Activated CD8-positive, alpha-beta memory T cell treated with anti-CD3 and anti-CD28 coated beads, Interleukin-2, amount 50 U/mL, for 4 hours (primary cell): ENCODE results near the gene TTC12.
"Not testable (repeated sequence)": the region's sequence is repeated elsewhere in the genome, so short reads cannot be mapped to it uniquely, and the experiment has no call there.

Experiments used
- DNase-seq: peaks from one replicate; pipeline ENCODE4 v3.0.0-alpha.2; 2020

The TTC12 gene

DNA sequence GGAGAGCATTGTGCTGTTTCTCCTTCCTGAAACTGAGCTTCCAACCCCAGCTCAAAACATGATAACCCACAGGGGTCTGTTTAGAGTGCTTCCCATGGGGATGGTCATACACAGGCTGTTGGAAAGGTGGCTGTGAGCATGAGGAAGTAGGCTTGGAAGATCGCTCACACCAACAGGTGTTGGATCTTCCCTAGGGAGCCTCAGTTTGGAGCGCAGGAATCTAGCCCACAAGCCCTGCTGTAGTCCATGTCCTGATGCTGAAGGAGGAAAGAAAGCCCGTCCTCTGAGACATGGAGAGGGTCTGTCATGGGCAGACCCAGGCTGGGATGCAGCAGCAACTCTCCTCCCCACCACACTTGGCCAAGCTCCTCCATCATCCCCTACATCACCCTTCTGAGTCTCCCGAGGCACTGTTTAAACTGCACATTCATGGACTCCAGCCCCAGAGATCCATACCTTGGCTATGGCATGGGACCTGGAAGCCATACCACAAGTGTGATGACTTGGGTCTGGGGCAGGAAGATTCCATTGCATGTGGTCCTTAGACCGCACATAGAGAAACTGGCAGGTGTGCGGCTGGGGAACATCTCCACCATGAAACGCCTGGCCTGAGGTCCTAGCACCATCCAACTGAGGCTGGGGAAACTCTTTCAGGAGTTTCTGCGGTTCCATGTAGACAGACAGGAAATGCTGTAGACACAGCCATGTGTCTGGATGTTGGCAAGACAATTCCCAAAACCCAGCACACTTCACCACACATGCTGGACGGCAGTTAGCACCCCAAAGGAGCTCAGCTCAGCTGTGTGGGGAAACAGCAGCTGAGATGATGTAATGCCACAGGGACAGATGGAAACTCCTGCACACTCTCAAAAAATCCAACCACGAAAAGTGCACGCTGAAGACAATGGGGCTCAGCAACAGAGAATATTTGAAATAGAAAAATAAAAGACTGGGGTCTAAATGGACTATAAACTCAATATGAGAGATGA lies 27.6 kb upstream of the TTC12 start:
- DNase-seq: no peak

DNA sequence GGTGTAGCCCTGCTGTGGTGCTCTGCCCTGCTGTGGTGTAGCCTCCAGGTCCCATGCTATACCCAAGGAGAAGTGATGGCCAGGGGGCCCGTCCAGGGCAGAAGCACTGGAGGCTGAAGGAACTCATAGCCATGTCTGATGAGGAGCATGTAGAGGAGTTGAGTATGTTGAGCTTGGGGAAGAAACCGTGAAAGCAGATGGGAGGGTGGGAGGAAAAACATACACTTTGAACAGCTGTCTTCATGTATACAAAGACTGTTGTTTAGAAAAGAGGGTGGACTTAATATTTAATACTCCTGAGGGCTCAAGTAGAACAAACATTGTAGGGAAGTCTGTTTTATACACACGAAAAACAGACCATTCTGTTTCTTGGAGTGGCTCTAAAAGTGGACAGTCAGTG lies 26.6 kb upstream of the TTC12 start:
- DNase-seq: no peak

DNA sequence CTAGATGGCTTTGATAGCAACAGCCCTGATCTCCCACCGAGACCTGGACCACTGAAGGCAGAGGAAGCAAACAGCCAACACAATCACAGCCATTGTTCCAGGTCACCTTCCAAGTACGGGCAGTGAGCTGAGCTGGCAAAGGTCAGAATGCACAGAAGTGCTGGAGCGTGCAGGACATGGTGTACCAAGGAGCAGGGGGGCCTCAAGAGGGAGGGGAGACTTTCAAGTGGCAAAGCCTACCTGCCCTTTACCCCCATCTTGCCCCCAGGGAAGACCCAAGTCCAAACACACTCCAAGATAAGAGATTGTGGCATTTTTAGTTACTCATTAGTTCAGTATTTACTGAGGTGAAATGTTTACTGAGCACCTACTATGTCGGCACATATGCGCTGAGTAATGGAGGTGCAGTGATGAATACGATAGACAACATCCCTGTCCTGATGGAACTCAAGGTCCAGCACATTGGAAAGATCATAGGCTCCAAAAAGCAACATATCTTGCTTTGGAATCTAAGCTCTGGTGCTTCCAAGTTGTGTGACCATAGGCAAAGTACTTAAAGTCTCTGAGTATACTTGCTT lies 26.0 kb upstream of the TTC12 start:
- DNase-seq: no peak

DNA sequence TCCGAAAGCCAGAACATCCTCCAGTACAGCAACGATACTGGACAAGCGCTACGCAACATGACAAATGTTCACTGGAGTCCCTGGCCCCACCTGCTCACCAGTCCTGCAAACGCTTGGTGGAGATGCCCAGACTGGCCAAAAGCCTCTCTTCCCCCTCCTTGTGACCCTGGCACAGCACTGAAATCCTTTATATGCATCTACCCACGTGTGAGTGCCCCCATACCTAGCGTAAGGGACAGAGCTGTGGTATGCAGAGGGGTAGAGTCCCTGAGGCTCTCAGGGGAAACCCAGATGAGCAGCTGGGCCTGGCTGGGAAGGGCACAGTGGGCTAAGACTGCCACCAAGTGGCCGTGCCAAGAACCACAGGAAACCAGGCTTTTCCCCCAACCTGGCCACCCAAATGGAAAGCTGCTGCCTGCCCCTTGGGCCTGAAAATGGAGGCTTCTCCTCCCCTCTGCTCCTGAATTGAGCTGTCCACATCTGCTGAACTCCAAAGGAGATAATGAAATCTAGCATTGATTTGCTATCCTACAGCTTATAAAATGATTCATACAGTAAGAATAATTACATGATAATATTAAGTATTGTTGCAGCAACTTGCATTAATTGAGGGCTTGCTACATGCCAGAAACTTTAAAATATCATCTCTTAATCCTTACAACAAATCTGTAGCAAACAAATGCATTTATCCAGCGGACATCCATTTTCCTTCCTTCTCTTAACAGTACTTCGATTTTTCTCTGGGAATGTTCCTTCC lies 24.8 kb upstream of the TTC12 start:
- peak; percentile 53 for DNase-seq

DNA sequence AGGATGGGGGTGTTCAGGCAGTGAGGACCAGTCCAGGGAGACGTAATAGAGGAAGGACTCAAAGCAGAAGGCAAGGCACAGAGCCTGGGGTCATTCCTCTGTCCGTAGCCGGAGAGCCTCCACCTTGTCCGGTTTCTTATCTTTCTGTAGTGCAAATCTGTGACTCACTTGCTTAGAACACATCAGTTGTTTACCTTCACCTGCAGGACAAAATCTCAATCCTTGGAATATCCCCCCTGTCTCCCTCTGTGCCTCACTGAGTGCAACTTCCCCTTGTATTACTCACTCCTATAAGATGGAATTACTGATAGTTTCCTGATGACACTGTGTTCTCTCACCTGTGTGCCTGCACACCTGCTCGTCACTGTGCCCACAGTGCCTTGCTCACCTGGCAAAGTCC lies 20.4 kb upstream of the TTC12 start:
- no peak for DNase-seq

DNA sequence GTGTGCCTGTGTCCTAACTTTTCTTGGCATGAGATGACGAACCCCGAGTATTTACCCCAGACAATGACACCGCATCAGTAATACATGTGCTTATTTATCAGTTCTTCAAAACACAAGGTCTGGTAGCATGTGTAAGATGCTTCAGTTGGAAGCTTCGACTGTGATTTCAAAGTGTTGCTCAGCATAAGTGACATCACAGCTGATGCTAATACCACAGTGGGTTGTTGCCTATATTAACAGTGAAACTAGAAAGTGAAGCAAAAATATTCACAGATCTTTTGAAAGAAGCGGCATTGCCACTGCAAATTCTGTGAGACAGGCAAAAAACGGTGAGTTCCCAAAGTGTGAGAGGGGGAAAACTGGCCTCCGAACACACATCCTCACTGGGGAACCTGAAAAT lies 18.4 kb upstream of the TTC12 start:
- DNase-seq: no peak

DNA sequence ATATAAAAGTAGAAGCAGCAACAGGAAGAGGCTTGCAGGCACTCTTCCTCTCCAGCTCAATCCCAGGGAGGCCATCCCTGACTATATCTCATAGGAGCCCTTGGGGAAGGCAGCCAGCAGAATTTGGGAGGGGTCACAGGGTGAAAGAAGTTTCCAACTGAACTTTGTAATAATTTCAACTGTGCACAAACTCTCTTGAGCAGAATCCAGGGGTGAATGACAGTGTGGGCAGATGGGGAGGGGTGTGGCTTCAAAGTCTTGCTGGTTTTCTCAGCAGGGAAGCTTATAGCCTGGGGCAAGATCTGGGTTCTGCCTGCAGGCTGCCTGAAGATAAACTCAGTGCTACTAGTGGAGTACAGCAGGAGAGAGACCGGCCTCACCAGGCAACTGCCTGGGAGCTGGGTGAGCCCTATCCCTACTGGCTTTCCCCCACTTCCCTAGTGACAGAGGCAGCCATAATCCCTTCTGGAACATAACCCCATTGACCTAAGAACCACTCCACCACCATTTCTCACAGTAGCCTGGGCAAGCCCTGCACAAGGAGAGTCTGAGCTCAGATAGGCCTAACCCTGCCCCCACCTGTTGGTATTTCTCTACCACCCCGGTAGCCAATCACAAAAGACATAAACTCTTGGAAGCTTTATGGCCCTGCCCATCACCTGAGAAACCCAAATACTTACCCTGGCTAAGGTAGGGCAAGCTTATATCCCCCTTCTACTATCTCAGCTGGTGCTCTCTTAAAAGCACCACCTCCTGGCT lies 17.8 kb upstream of the TTC12 start:
- DNase-seq: no peak

DNA sequence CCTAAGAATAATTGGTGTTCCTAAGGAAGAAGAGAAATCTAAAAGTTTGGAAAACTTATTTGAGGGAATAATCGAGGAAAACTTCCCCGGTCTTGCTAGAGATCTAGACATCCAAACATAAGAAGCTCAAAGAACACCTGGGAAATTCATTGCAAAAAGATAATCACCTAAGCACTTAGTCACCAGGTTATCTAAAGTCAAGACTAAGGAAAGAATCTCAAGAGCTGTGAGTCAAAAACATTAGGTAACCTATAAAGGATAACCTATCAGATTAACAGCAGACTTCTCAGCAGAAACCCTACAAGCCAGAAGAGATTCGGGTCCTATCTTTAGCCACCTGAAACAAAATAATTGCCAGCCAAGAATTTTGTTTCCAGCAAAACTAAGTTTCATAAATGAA lies 15.9 kb upstream of the TTC12 start:
- DNase-seq: not testable (repeated sequence)

DNA sequence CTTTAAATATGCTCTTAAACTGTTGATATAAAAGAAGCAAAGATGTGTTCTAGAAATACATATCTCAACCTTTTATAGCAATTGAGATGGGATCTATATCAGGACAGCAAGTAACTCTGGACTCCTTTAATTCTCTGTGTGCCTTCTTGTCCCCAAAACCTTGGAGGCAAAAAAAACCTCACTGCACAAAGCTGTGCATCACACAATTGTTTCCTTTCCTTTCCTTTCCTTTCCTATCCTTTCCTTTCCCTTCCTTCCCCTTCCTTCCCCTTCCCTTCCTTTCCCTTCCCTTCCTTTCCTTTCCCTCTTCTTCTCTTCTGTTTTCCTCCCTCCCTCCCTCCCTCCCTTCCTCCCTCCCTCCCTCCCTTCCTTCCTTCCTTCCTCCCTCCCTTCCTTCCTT lies 9.5 kb upstream of the TTC12 start:
- no peak for DNase-seq

DNA sequence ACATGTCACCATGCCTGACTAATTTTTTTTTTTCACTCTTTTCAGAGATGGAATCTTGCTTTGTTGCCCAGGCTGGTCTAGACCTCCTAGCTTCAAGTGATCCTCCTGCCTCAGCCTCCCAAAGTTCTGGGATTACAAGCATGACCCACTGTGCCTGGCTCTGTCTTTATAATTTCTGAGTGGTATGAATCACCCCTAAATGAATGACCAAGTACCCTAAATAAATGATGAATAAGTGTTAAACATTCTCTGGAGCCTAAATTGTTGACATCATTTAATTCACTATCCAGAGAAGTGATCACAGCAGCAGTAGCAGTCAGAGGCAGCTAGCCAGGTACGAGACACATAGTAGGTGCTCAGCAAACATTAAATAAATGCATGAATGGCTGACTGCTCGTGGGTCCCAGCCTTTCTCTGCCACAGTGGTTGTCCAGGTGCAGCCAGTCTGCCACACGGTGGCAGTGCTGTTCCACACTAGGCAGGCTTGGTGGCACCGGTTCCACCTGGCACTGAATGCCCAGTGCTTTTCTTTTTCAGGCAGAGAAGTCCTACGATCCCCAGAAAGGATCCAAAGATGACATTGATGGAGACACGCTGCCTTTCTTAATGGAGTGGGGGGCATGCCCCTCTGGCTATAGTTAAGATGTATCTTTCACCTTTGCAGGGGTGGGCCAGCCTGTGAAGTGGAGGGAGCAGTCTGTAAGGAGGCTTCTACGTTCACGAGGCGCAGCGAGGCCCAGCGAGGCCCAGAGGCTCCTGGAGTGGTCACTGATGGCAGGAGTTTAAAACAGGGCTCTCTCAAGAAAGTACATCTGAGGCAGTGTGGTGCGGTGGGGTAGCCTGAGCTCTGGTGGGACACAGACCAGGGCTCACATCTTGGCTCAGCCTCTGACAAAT lies 8.7 kb upstream of the TTC12 start:
- peak; percentile 73 for DNase-seq

DNA sequence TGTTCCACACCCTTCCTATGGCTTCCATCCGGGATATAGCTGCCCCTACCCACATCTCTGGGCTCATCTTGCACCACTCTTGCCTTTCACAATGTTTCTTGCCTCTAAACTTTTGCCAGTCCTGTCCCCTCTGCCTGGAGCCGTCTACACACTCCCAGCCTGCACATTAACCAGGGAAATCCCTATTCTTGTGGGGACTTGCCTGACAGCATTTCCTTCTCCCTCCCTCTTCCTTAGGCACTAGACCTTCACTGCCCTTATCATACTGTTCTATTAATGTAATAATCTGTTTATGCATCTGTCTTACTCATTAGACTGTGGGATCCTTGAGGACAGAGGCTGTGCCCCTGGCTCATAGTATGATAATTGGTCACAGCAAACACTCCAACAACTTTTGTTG lies 5.8 kb upstream of the TTC12 start:
- no peak for DNase-seq

DNA sequence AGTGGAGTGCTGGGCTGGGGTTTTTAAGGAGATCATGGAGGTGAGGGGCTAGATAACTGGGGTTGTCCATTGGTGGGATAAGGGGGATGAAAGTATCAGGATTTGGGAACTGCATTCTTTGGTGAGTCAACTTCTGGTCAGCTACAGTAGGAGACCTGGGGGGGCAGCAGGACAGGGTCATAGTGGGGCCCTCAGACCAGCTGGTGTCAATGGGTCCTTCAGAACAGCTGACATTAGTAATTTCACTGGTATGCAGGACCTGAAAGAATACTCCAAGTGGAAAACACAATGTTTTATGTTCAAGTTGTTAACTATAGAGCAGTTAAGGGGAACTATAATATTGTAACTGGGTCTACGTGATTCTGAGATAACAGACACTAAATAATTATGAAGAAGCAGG lies 2.8 kb upstream of the TTC12 start:
- DNase-seq: no peak

DNA sequence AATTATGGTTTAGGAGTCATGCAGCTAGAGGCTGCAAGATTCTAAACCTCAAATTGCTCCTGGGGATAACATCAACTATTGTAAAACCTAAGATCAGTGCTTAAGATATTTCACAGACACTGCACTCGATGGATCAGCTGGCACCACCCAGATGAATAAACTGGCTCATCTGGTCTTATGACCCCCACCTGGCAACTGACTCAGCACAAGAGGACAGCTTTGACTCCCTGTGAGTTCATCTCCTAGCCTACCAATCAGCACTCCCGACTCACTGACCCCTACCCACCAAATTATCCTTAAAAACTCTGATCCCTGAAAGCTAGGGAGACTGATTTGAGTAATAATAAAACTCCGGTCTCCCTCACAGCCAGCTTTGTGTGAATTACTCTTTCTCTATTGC lies 782 bp upstream of the TTC12 start:
- DNase-seq: no peak

DNA sequence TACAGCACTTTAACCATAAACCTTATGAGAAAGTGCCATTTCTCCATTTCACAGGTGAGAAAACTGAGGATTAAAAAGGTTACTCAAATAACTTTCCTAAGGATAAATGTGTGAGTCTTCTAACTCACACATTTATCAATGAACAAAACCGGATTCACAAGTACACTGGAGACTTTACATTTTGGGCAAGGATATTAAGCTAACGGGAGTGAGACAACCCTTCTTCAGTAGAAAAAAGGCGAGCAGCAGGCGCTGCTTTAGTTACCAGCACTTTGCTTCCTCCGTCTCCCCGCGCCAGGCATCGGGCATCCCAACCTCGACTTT lies 356 bp upstream of the TTC12 start:
- no peak for DNase-seq

DNA sequence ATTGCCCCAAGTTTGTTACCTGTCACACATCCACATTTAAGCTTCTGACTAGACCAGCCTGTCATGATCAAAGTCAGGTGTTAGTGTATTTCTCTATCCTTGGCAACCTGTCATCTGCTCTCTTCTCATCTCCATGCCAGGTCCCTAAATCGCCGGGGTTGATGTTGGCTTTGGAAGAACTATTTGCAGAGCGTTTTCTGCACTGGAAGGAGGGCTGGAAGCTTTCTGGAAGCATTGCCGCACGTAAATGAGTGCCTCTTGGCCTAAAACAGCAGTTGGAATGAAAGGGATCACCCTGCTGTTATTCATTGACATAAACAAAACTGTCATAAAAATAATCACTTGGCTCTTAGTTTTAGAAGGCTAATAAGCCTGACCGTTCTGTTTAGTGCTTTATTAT lies 1.4 kb downstream of the TTC12 start:
- no peak for DNase-seq

DNA sequence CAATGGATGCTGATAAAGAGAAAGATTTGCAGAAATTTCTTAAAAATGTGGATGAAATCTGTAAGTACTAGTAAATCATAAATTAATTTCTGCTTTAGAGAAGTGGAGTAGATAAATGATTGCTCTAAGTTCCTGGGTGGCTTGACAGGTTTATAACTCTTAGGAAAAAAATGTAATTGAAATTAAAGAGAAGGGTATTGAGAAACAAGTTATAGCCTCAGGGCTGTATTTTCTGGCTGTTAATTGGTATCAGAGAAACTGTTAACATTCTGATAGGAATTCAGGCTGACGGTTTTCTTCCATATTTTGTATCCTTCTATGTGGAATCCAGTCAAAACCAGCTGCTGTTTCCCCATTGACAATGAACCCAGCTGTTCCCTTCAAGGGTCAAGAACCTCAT lies 1.9 kb downstream of the TTC12 start:
- DNase-seq: no peak

DNA sequence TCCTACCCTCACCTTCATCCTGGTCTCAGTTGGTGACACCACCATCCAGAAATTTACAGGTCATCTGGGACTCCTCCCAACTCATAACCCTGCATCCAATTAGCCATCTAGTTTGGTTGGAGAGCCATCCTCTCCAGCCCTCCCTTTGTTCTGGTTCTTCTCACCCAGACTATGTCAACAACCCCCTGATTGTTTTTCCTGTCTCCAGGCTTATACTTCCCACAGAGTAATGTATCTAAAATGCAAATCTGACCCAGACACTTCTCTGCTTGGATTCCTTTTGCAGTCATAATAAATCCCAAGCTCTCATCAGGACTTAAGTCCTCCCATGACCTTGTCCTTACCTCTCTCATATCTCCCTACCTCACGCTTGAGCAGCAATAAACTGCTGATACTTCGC lies 3.0 kb downstream of the TTC12 start:
- DNase-seq: no peak

DNA sequence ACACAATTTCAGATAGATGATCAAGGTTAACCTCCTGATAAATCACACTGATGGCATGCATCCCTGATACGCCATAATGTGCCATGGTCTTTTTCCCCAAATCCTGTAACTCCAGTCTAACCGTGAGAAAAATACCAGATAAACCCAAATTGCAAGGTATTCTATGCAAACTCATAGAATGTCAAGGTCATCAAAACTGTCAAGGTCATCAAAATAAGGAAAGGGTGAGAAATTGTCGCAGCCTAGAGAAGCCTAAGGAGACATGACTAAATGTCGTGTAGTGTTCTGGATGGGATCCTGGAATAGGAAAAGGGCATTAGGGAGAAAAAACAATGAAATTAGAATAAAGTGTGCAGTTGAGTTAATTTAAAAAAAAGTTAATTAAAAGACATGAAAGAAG lies 4.7 kb downstream of the TTC12 start:
- no peak for DNase-seq

DNA sequence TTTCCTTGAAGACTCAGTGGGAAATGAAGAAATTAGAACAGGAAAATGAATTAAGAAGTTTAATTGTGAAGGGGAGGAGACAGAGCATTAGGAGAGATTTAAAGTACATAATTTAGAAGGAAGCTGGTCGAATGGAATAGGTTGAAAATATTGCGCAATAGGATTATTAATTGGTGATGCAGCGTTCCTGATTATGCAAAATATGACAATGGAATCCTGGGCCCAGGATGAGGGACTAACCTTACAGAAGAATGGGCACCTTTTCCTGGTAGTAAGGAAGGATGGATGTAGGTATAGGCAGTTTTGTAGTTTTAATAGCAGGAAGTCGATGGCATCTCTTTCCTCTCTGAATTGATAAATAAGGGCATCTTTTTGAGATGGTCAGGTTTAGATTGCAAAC lies 7.8 kb downstream of the TTC12 start:
- no peak for DNase-seq

DNA sequence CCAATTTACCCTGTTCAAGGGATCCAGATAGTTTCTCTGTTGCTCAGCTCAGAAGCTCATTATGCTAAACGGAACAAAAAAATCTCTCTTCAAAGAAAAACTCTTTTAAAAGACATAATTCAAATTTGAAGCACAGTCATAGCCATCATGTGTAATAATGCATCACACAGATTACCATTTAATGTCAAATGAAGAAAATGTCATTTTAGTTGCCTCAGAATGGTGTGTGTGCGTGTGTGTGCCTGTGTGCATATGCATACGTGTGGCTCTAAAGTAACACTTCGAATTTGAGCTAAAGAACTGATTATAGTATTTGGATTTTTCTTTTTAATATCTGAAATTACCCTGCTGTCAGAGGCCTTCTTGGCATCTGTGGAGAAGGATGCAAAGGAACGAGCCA lies 9.9 kb downstream of the TTC12 start:
- DNase-seq: no peak

DNA sequence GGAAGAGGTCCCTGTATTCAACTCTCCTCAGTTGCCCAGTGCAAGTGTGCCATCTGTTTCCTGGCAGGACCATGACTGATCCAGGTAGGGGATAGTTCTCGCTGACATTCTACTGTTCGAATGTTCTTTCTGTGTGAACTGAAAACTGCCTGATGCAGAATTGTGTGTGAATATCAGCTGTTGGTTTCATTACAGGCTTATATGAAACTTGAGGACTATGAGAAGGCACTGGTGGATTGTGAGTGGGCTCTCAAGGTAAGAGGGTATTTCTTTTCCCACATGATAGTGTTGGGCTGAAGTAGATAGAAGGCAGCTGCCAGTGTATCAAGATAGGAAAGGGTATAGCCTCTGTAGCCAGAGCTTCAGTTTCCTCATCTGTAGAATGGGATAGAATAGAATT lies 15.3 kb downstream of the TTC12 start:
- no peak for DNase-seq

DNA sequence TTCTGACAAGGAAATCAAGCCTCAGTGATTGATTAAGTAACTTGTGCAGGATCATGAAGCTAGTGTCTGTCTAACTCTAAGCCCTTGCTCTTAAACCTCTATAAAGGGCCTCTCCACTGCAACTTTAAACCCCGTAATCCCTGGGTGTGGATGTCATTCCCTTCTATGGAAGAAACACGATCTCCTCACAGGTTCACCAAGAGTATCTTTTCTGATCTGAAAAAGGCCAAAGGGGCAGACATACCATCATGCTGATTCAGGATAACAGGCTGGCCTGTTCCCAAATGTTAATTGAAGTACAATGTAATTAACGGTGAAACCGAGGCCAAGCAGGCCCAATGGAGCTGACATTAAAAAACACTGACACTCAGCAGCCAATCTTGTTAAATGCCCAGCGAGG lies 17.1 kb downstream of the TTC12 start:
- no peak for DNase-seq
